Caco-2 (cell line): Measurements from ENCODE around the gene BPGM. TPM values are rescaled to one million over a fixed set of nuclear protein-coding genes. Genes with fewer than 3 reads are reported as not detected.
A peak's percentile ranks its signal among the peaks of the same experiment; 100 is the strongest.

Experiments used
- BruUV-seq: library from RNA; stranded (reverse); fragments of 400-500 nt; replicated peaks from 2 replicates; lab custom pipeline; 2021; lab: Mats Ljungman, UMichigan
- CTCF ChIA-PET: fragments of 300-600 bp; sonication (Branson Sonifier 250); formaldehyde crosslinking; loops from one replicate; lab custom pipeline; 2022; ENCODE audit warnings: antibody characterized with exemption; lab: Charles Lee
- POLR2A ChIA-PET: fragments of 300-600 bp; sonication (Branson Sonifier 250); formaldehyde crosslinking; loops from one replicate; lab custom pipeline; 2022; ENCODE audit warnings: antibody characterized with exemption; lab: Charles Lee
- DNase-seq, 2 experiments: peaks; one replicate each; pipeline versions ENCODE4 v3.0.0 to v3.0.0-alpha.2; 2020 to 2022
- H3K27me3 ChIP-seq: replicated peaks from 2 replicates; pipeline ENCODE4 v1.6.0; 2011; ENCODE audit warnings: low read length; ENCODE audit not compliant: control insufficient read depth, insufficient read depth
- H3K36me3 ChIP-seq: 2 replicates; pipeline ENCODE4 v1.5.1; 2011; ENCODE audit warnings: low read length; ENCODE audit not compliant: control insufficient read depth, insufficient read depth
- H3K4me1 ChIP-seq: fragments of 250-450 bp; sonication (Bioruptor Pico); 2 replicates; pipeline ENCODE4 v1.5.1; 2020; ENCODE audit warnings: mild to moderate bottlenecking
- H3K4me3 ChIP-seq: 2 replicates; pipeline ENCODE4 v1.5.1; 2011; ENCODE audit warnings: low read depth, mild to moderate bottlenecking, control low read depth, low read length
- H3K9me3 ChIP-seq: fragments of 250-450 bp; sonication (Bioruptor Pico); 2 replicates; pipeline ENCODE4 v1.5.1; 2020; ENCODE audit warnings: mild to moderate bottlenecking, moderate library complexity
- H3K27ac Mint-ChIP-seq: one replicate; pipeline ENCODE4 v1.8.0; 2022; ENCODE audit warnings: mixed read lengths; ENCODE audit not compliant: unreplicated experiment
- H3K27me3 Mint-ChIP-seq: one replicate; pipeline ENCODE4 v1.8.0; 2022; ENCODE audit warnings: mixed read lengths; ENCODE audit not compliant: insufficient read depth, unreplicated experiment
- H3K36me3 Mint-ChIP-seq: one replicate; pipeline ENCODE4 v1.8.0; 2022; ENCODE audit warnings: mild to moderate bottlenecking, mixed read lengths; ENCODE audit not compliant: insufficient read depth, unreplicated experiment
- H3K4me1 Mint-ChIP-seq: one replicate; pipeline ENCODE4 v1.8.0; 2022; ENCODE audit warnings: low read depth, mixed read lengths; ENCODE audit not compliant: unreplicated experiment
- H3K4me3 Mint-ChIP-seq: one replicate; pipeline ENCODE4 v1.8.0; 2022; ENCODE audit warnings: mild to moderate bottlenecking, moderate library complexity, mixed read lengths; ENCODE audit not compliant: unreplicated experiment
- H3K9me3 Mint-ChIP-seq: one replicate; pipeline ENCODE4 v1.8.0; 2022; ENCODE audit warnings: mixed read lengths; ENCODE audit not compliant: unreplicated experiment
- intact Hi-C: fragments of 100-400 bp; cut with micrococcal nuclease; formaldehyde crosslinking; loops from one replicate; pipeline ENCODE4 v1.10.0; 2022; ENCODE audit not compliant: unreplicated experiment
- total RNA-seq: library from RNA; stranded (reverse); gene quantifications from 2 replicates; pipeline ENCODE4 v1.2.3, GENCODE V29; 2022
- TF ChIP-seq, protein P1 (sequence below), 2 experiments: fragments of 200-600 bp in 1 of 2; IDR thresholded peaks; 1 replicate in 1 of 2; 2 replicates in 1 of 2; pipeline versions ENCODE4 v1.5.1 to v1.8.0; 2011 to 2022; ENCODE audit warnings: antibody characterized with exemption in 1 of 2, control low read depth in 1 of 2, inconsistent platforms in 1 of 2, low read depth in 1 of 2, low read length in 1 of 2, mild to moderate bottlenecking in 1 of 2, moderate library complexity in 1 of 2; ENCODE audit not compliant: insufficient read depth in 1 of 2, severe bottlenecking in 1 of 2, unreplicated experiment in 1 of 2

BPGM gene
- total RNA-seq, 1 experiment from 2014 or later, result 8.1 TPM

DNA sequence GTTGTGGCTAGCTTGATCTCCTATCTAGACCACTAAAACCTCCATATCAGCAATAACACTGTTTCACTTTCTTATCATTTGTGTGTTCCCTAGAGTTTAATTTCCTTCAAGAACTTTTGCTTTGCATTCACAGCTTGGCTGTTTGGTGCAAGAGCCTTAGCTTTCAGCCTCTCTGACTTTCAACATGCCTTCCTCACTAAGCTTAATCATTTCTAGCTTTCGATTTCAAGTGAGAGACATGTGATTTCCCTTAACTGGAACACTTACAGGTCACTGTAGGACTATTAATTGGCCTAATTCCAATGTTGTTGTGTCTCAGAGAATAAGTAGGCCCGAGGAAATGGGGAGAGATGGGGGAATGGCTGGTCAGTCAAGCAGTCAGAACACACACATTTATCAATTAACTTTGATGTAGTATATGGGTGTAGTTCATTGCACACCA, 10.6 kb upstream of the BPGM start:
- no peaks in the 10 kb centered on the region for H3K36me3 ChIP-seq
- no peaks in the 10 kb centered on the region for H3K4me1 ChIP-seq
- no peak for DNase-seq
- no peak overlapping the region for H3K4me3 Mint-ChIP-seq
- intact Hi-C loops, result no loop called here
- no peaks in the 10 kb centered on the region for H3K9me3 Mint-ChIP-seq
- BruUV-seq, result no TSS peak
- no peaks in the 10 kb centered on the region; the same call in 1 of the 2 replicates for H3K27me3 ChIP-seq
- H3K9me3 ChIP-seq, result no peaks in the 10 kb centered on the region
- H3K36me3 Mint-ChIP-seq, result no peaks in the 10 kb centered on the region
- no peak overlapping the region for H3K27ac Mint-ChIP-seq
- TF ChIP-seq, protein P1, sequence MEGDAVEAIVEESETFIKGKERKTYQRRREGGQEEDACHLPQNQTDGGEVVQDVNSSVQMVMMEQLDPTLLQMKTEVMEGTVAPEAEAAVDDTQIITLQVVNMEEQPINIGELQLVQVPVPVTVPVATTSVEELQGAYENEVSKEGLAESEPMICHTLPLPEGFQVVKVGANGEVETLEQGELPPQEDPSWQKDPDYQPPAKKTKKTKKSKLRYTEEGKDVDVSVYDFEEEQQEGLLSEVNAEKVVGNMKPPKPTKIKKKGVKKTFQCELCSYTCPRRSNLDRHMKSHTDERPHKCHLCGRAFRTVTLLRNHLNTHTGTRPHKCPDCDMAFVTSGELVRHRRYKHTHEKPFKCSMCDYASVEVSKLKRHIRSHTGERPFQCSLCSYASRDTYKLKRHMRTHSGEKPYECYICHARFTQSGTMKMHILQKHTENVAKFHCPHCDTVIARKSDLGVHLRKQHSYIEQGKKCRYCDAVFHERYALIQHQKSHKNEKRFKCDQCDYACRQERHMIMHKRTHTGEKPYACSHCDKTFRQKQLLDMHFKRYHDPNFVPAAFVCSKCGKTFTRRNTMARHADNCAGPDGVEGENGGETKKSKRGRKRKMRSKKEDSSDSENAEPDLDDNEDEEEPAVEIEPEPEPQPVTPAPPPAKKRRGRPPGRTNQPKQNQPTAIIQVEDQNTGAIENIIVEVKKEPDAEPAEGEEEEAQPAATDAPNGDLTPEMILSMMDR (IDR thresholded peaks at IDR 0.05; ENCODE audit: insufficient read depth in 1 of 2, low read depth in 1 of 2, low read length in 1 of 2, severe bottlenecking in 1 of 2, unreplicated experiment in 1 of 2), result no peak
- ChIA-PET CTCF (no interaction called here), POLR2A (no interaction called here)
- H3K27me3 Mint-ChIP-seq, result peaks cover 7% of the 10 kb centered on the region
- H3K4me1 Mint-ChIP-seq, result no peaks in the 10 kb centered on the region
- H3K4me3 ChIP-seq, result no peak overlapping the region

DNA sequence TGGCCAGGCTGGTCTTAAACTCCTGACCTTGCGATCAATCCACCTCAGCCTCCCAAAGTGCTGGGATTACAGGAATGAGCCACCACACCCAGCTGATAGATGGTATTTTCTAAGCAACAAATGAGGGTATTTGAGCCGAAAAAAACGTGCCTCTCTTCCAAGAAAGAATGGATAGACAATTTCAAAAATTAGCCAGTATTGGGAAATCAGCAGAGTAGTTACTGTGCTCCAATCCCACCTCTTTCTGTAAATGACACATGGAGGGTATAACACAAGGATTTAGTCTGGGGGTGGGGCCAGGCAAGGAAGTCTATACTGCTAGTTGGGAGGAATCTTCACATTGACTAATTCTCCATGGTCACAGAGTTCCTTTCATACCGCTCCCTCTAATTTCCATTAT, 9.2 kb upstream of the BPGM start:
- Histone ChIP-seq H3K36me3 (no peaks in the 10 kb centered on the region), H3K4me1 (no peaks in the 10 kb centered on the region), H3K9me3 (no peaks in the 10 kb centered on the region), H3K4me3 (no peak overlapping the region), H3K27me3 (no peaks in the 10 kb centered on the region; the same call in 1 of the 2 replicates)
- H3K9me3 Mint-ChIP-seq, result peaks cover 14% of the 10 kb centered on the region
- no peaks in the 10 kb centered on the region for H3K4me1 Mint-ChIP-seq
- no peaks in the 10 kb centered on the region for H3K36me3 Mint-ChIP-seq
- H3K27ac Mint-ChIP-seq, result no peak overlapping the region
- no peak overlapping the region for H3K4me3 Mint-ChIP-seq
- DNase-seq, result no peak
- H3K27me3 Mint-ChIP-seq, result peaks cover 7% of the 10 kb centered on the region
- ChIA-PET CTCF (interaction anchor here (0.6 kb wide), 1 partner anchor 560 kb away, joined by 3 read pairs; no protein-coding TSS in a partner anchor), POLR2A (no interaction called here)
- BruUV-seq, result no TSS peak
- intact Hi-C loops, result no loop called here
- TF ChIP-seq, protein P1 (IDR thresholded peaks at IDR 0.05; ENCODE audit: insufficient read depth in 1 of 2, low read depth in 1 of 2, low read length in 1 of 2, severe bottlenecking in 1 of 2, unreplicated experiment in 1 of 2), result no peak

DNA sequence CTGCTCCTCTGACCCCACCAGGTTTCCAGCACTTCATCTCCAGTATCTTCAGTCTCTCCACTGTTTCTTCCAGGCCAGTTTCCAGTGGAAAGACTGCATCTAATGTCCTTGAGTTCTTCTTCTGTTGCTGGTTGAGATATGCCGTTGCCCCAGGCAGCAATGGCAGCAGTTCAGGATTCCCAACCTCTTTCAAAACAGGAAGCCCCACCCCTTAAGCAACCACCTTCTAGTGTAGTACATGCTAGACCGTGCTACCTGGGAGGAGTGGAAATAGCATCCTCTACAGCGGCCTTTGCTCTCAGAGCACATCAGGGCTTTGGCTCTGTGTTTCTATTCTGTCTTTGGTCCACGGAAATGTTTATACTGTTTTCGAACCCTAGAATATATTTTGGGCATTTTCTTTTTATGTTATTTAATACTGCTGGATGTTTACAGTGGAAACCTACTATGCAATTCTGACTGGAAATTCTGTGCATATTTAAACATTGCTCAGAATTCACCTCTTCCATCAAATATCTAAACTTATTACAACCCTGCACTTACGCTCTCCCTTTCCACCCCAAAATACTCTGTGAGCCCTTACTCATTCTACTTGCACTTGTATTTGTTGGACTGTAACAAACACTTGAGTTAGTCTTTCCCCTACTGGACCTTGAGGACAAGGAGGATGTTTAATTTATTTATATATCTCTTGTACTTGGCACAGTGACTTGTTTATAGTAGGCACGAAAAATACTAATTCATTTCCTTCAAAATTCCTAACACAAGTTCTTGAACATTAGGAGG, 8.5 kb upstream of the BPGM start:
- BruUV-seq, result no TSS peak
- Histone ChIP-seq H3K4me1 (no peaks in the 10 kb centered on the region), H3K36me3 (no peaks in the 10 kb centered on the region), H3K27me3 (no peaks in the 10 kb centered on the region; the same call in 1 of the 2 replicates), H3K4me3 (no peak overlapping the region), H3K9me3 (no peaks in the 10 kb centered on the region)
- Mint-ChIP-seq H3K36me3 (no peaks in the 10 kb centered on the region), H3K9me3 (peaks cover 15% of the 10 kb centered on the region), H3K4me3 (no peak overlapping the region), H3K27me3 (peaks cover 7% of the 10 kb centered on the region), H3K27ac (no peak overlapping the region), H3K4me1 (no peaks in the 10 kb centered on the region)
- TF ChIP-seq, protein P1 (IDR thresholded peaks at IDR 0.05; ENCODE audit: insufficient read depth in 1 of 2, low read depth in 1 of 2, low read length in 1 of 2, severe bottlenecking in 1 of 2, unreplicated experiment in 1 of 2), result no peak
- POLR2A ChIA-PET, result no interaction called here
- peak; percentile 16 to 45 for DNase-seq
- intact Hi-C loops, result no loop called here
- CTCF ChIA-PET, result interaction anchor here (0.6 kb wide), 1 partner anchor 559 kb away, joined by 3 read pairs; no protein-coding TSS in a partner anchor
